Coronary artery (tissue), 2 donors: ENCODE measurements around the gene HSDL2.
"Not testable (repeated sequence)": the region's sequence is repeated elsewhere in the genome, so short reads cannot be mapped to it uniquely, and the experiment has no call there.

Source experiments
- DNase-seq: peaks from one replicate; pipeline ENCODE4 v3.0.0-alpha.2; 2017; ENCODE audit warnings: low spot score
- H3K27ac ChIP-seq, 2 donors: fragments of 200-600 bp; sonication (generic); one replicate each; pipeline ENCODE4 v1.5.1; 2016 to 2019
- H3K4me3 ChIP-seq: fragments of 200-600 bp; sonication (generic); 2 replicates; pipeline ENCODE4 v1.5.1; 2016; ENCODE audit warnings: mild to moderate bottlenecking, moderate library complexity
- TF ChIP-seq, protein P1 (sequence below): fragments of 200-600 bp; sonication (generic); IDR thresholded peaks from one replicate; pipeline ENCODE4 v1.5.1; 2019; ENCODE audit warnings: antibody characterized with exemption

The HSDL2 gene

DNA sequence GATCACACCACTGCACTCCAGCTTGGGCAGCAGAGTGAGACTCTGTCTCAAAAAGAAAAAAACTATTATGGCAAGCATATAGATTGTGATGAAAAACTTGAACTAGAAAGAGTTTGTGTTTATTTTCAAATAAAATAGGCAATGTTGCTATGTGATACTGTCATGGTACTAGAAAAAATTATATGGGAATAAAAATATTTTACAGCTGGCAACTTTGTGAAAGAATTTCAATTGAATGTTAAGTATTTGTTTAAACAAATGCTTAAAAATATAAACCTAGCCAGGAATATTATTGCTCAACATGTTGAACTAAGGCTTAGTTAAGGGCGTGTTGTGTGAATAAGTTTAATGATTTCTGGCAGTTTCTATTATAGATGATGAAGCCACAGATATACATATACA is 31.7 kb downstream of the HSDL2 start:
- DNase-seq, result no peak
- Histone ChIP-seq H3K4me3 (no peak overlapping the region), H3K27ac (no peak overlapping the region)
- TF ChIP-seq, protein P1, sequence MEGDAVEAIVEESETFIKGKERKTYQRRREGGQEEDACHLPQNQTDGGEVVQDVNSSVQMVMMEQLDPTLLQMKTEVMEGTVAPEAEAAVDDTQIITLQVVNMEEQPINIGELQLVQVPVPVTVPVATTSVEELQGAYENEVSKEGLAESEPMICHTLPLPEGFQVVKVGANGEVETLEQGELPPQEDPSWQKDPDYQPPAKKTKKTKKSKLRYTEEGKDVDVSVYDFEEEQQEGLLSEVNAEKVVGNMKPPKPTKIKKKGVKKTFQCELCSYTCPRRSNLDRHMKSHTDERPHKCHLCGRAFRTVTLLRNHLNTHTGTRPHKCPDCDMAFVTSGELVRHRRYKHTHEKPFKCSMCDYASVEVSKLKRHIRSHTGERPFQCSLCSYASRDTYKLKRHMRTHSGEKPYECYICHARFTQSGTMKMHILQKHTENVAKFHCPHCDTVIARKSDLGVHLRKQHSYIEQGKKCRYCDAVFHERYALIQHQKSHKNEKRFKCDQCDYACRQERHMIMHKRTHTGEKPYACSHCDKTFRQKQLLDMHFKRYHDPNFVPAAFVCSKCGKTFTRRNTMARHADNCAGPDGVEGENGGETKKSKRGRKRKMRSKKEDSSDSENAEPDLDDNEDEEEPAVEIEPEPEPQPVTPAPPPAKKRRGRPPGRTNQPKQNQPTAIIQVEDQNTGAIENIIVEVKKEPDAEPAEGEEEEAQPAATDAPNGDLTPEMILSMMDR, result no peak

DNA sequence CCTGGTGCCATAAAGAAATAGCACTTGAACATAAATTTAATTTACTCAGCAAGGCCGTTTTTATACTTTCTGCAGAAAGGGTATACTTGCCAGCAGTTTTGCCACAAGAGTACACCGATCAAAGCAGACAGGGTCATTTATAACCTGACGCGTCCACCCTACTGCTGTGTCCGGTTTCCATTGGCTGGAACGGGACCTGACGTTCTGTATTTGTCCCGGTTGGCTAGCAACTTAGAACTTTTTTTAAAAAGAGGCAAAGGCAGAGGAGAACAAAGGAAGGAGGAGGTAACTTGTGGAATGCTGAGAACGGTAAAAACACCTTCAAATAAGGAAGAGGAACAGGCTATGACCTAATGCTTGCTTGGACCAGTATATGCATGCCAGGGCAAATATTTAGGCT is 33.8 kb downstream of the HSDL2 start:
- DNase-seq, H3K27ac ChIP-seq, H3K4me3 ChIP-seq: not testable (repeated sequence)

DNA sequence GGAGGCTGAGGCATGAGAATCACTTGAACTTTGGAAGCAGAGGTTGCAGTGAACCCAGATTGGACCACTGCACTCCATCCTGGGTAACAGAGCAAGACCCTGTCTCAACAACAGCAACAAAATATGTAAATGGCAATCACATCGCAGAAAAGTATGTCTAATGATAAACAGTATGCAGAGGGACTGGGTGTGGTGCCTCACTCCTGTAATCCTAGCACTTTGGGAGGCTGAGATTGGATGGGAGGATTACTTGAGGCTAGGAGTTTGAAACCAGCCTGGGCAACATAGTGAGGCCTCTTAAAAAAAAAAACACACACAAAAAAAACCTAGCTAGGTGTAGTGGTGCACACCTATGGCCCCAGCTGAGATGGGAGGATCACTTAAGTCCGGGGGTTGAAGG is 40.3 kb downstream of the HSDL2 start:
- Histone ChIP-seq H3K27ac (no peak overlapping the region), H3K4me3 (no peak overlapping the region)
- DNase-seq, result no peak
- TF ChIP-seq, protein P1, result no peak

DNA sequence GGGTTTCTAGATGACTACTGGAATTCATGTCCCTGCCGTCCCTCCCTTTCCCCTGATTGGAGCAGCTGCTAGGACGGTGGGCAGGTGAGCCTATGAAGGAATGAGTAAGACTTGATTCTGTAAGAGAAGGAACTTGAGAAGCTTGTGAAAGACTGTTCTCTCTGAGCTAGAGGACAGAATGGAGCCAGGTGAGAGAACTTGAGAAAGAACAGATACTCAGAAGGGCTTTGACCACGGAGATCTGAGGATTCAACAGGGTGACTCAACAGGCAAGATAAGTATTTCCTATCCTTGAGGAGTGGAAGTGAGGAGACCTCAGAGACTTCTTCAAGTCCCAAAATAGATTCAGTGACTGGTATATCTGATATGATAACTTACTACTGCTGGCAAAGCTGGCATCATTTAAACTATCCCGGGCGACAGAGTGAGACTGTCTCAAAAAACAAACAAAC is 41.9 kb downstream of the HSDL2 start:
- Histone ChIP-seq H3K4me3 (no peak overlapping the region), H3K27ac (no peak overlapping the region)
- TF ChIP-seq, protein P1, result no peak
- DNase-seq, result no peak

DNA sequence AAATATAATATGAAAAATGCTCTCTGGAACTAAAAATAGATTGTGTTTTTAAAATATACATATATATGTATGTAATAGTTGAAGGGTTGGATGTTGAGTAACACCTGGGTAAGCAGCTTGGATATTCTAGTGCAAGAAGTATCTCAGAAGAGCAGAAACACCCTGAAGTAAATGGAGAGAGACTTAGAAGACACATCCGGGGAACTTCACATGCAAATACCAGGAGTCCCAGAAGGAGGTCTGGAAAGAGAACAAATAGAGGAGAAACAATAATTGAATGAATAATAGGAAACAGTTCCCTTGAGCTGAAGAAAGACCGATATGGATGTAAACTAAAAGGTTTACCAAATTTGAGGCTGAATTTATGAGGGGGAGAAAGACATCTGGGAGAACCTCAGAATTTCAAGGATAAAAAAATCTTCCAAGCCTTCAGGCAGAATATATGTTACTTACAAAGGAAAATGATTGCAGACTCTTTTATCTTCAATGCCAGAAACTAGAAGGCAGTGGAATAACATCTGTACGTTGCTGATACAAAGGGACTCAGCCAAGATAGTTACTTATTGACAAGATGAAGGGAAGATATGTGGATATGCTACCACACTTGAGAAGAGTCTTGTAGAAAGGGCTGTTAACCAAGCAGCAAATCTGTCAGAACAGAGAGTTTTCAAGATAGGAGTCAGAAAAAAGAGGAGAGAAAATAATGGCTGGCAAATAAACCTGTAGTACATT is 42.7 kb downstream of the HSDL2 start:
- TF ChIP-seq, protein P1, result no peak
- Histone ChIP-seq H3K27ac (no peak overlapping the region), H3K4me3 (no peak overlapping the region)
- no peak for DNase-seq

DNA sequence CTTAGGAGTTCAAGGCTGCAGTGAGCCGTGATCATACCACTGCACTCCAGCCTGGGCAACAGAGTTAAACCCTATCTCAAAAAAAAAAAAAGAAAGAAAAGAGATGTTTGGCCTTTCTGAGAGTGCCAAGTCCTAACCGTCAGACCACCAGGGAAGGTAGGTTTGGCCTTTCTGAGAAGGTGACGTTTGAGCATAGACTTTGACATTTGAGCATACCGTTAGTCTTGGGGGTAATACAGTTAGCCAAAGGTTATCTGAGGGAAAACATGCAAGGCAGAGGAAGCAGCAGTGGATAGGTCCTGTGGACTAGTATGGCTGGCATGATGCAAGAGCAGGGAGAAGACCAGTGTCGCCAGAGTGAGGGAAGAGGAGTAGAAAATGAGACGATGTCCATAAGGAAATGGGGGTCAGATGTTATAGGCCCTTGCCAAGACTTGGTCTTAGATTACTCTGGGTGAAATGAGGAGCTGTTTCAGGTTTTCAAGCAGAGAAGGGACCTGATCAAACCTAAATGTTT is 50.2 kb downstream of the HSDL2 start:
- H3K27ac ChIP-seq, result no peak overlapping the region
- TF ChIP-seq, protein P1, result no peak
- no peak overlapping the region for H3K4me3 ChIP-seq
- no peak for DNase-seq

DNA sequence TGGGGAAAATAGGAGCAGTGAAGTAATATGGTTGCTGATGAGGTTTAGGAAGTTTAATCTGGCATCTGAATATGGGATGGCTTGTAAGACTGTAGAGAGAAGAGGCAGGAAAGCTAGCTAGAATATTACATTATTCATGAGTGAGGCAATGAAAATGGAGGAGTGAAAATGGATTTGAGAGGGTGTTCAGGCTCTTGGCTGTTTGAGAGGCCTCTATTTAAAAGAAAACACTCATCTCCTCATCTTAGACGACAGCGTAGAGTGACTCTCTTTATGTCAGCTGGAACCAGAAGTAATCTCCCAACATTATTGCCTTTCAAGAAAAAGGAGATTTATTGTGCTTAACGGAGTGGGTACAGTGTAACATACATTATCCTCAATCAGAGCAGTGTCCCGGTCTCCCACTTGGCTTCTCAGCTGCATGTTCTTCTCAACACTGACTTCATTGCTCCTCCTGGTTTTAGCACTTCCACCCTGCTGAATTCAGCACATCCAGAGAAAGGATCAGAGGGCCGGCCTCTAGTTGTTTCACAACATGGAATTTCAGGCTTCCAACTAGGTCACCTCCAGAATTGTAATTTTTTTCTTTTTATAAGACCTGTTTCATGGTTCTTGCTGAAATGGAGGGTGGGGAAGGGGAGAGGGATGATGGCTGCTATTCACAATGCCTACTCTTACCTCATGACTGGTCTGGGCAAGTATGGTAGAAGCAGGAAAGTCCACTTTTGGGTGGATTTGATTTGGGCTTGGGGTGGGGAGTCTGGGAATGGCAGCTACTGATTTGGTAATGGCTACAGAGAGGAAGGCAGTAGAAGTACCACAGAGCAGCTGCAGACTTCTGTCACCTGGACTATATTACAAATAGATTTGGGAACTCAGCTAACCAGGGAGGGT is 53.8 kb downstream of the HSDL2 start:
- H3K4me3 ChIP-seq, result no peak overlapping the region
- no peak overlapping the region for H3K27ac ChIP-seq
- TF ChIP-seq, protein P1, result no peak
- no peak for DNase-seq
